ENCODE measurements around the gene TEX55.

GRCh38 chr3:119176778-119177177 lies 30.8 kb downstream of the TEX55 start:
- TF ChIP-seq SMC3 (conservative IDR thresholded peaks at IDR 0.05; ENCODE audit: poor library complexity): no peak
- no peak for TF ChIP-seq EZH2 (IDR thresholded peaks at IDR 0.05; ENCODE audit: borderline replicate concordance, insufficient read depth, low read length, poor library complexity, severe bottlenecking)
- no peak for TF ChIP-seq CTCF (IDR thresholded peaks at IDR 0.05; ENCODE audit: poor library complexity, severe bottlenecking)
- TF ChIP-seq EP300 (conservative IDR thresholded peaks at IDR 0.05; ENCODE audit: poor library complexity, severe bottlenecking): no peak

All from neural cell (in vitro differentiated cells).